OCI-LY7 (cell line): ENCODE measurements around the gene SYT2. TPM values are rescaled to one million over a fixed set of nuclear protein-coding genes. Genes with fewer than 3 reads are reported as not detected.

ENCODE experiments used
- BruUV-seq: library from RNA; stranded (reverse); fragments of 400-500 nt; replicated peaks from 2 replicates; lab custom pipeline; 2021; lab: Mats Ljungman, UMichigan
- CTCF ChIA-PET: fragments of 300-600 bp; sonication (Branson Sonifier 250); formaldehyde crosslinking; loops from one replicate; lab custom pipeline; 2022; ENCODE audit warnings: antibody characterized with exemption; ENCODE audit not compliant: unreplicated experiment; lab: Charles Lee
- POLR2A ChIA-PET: fragments of 300-600 bp; sonication (Branson Sonifier 250); formaldehyde crosslinking; loops from one replicate; lab custom pipeline; 2022; ENCODE audit warnings: antibody characterized with exemption; lab: Charles Lee
- DNase-seq: peaks from one replicate; pipeline ENCODE4 v3.0.0-alpha.2; 2015; ENCODE audit warnings: low spot score
- H2AFZ ChIP-seq: fragments of 200-600 bp; sonication (generic), shearing (Covaris generic); 2 replicates; pipeline ENCODE4 v1.6.1; 2014; ENCODE audit warnings: mild to moderate bottlenecking, antibody characterized with exemption, low read length, moderate library complexity
- H3K27ac ChIP-seq: fragments of 200-600 bp; sonication (generic); 2 replicates; pipeline ENCODE4 v1.5.1; 2014; ENCODE audit warnings: mixed run types, low read depth, mild to moderate bottlenecking, moderate library complexity, low read length, inconsistent platforms; ENCODE audit not compliant: poor library complexity, severe bottlenecking
- H3K36me3 ChIP-seq: fragments of 200-600 bp; sonication (generic); 2 replicates; pipeline ENCODE4 v1.6.1; 2014; ENCODE audit warnings: mild to moderate bottlenecking, antibody characterized with exemption, low read length, moderate library complexity, mixed read lengths; ENCODE audit not compliant: insufficient read depth
- H3K4me1 ChIP-seq: fragments of 200-600 bp; sonication (generic); 2 replicates; pipeline ENCODE4 v1.5.1; 2014; ENCODE audit warnings: mild to moderate bottlenecking, low read length; ENCODE audit not compliant: insufficient read depth, poor library complexity, severe bottlenecking
- H3K4me2 ChIP-seq: fragments of 200-600 bp; sonication (generic); 2 replicates; pipeline ENCODE4 v1.6.1; 2014; ENCODE audit warnings: mild to moderate bottlenecking, low read length
- H3K4me3 ChIP-seq: fragments of 200-600 bp; sonication (generic); 2 replicates; pipeline ENCODE4 v1.5.1; 2014; ENCODE audit warnings: mild to moderate bottlenecking, low read depth, low read length; ENCODE audit not compliant: poor library complexity, severe bottlenecking
- H3K79me2 ChIP-seq: fragments of 200-600 bp; sonication (generic); 2 replicates; pipeline ENCODE4 v1.6.1; 2016; ENCODE audit warnings: low read depth, mild to moderate bottlenecking, low read length, moderate library complexity, mixed read lengths; ENCODE audit not compliant: insufficient read depth
- H3K9me2 ChIP-seq: fragments of 200-600 bp; sonication (generic); 2 replicates; pipeline ENCODE4 v1.6.1; 2016; ENCODE audit warnings: mild to moderate bottlenecking, low read length, mixed read lengths; ENCODE audit not compliant: insufficient read depth
- H3K9me3 ChIP-seq: fragments of 200-600 bp; sonication (generic); 2 replicates; pipeline ENCODE4 v1.6.1; 2014; ENCODE audit warnings: mild to moderate bottlenecking, mixed run types, low read length, mixed read lengths
- H4K20me1 ChIP-seq: fragments of 200-600 bp; sonication (generic); 2 replicates; pipeline ENCODE4 v1.6.1; 2014; ENCODE audit warnings: mild to moderate bottlenecking, antibody characterized with exemption, low read length, moderate library complexity, mixed read lengths; ENCODE audit not compliant: insufficient read depth
- CTCF ChIP-seq: fragments of 200-600 bp; sonication (generic); conservative IDR thresholded peaks from 2 replicates; pipeline ENCODE4 v1.5.1; 2014; ENCODE audit warnings: mild to moderate bottlenecking, antibody characterized with exemption, low read length, moderate library complexity, mixed read lengths
- EZH2phosphoT487 ChIP-seq: fragments of 200-600 bp; sonication (generic); IDR thresholded peaks from 2 replicates; pipeline ENCODE4 v1.6.1; 2018; ENCODE audit warnings: low read depth, borderline replicate concordance, mild to moderate bottlenecking, mixed run types, antibody characterized with exemption, low read length, moderate library complexity, mixed read lengths
- intact Hi-C: fragments of 100-400 bp; cut with micrococcal nuclease; formaldehyde crosslinking; loops from one replicate; pipeline ENCODE4 v1.10.0; 2022; ENCODE audit not compliant: unreplicated experiment
- total RNA-seq, 2 experiments: library from RNA; depleted of rRNA in 1 of 2; stranded (reverse); fragments of >200 nt in 1 of 2; shearing (Covaris generic) in 1 of 2; gene quantifications; 2 replicates each; pipeline ENCODE4 v1.2.3, GENCODE V29; 2014 to 2022

Gene SYT2
- total RNA-seq, 2 experiments from 2014 or later = not detected

GRCh38 chr1:202689493-202690342 is 20.5 kb downstream of the SYT2 start:
- Histone ChIP-seq H3K4me2 (no peak overlapping the region), H3K27ac (no peak overlapping the region), H3K9me3 (no peaks in the 10 kb centered on the region), H4K20me1 (no peaks in the 10 kb centered on the region; the same call in 1 of the 2 replicates), H3K4me3 (no peak overlapping the region), H3K79me2 (no peaks in the 10 kb centered on the region), H3K36me3 (no peaks in the 10 kb centered on the region), H2AFZ (no peak overlapping the region), H3K9me2 (no peaks in the 10 kb centered on the region), H3K4me1 (no peaks in the 10 kb centered on the region)
- BruUV-seq = no TSS peak
- ChIA-PET CTCF (no interaction called here), POLR2A (interaction anchor here (0.7 kb wide), 1 partner anchor 16 kb away, joined by 3 read pairs; no protein-coding TSS in a partner anchor)
- DNase-seq = no peak
- TF ChIP-seq CTCF (no peak), EZH2phosphoT487 (no peak)
- intact Hi-C loops = no loop called here

GRCh38 chr1:202689082-202689481 is 21.2 kb downstream of the SYT2 start:
- H3K9me3 ChIP-seq = no peaks in the 10 kb centered on the region
- no peak overlapping the region for H3K4me2 ChIP-seq
- H3K79me2 ChIP-seq = no peaks in the 10 kb centered on the region
- no peaks in the 10 kb centered on the region for H3K36me3 ChIP-seq
- H3K9me2 ChIP-seq = no peaks in the 10 kb centered on the region
- intact Hi-C loops = no loop called here
- H2AFZ ChIP-seq = no peak overlapping the region
- no peak overlapping the region for H3K27ac ChIP-seq
- ChIA-PET CTCF (no interaction called here), POLR2A (no interaction called here)
- H3K4me3 ChIP-seq = no peak overlapping the region
- no TSS peak for BruUV-seq
- TF ChIP-seq CTCF (no peak), EZH2phosphoT487 (no peak)
- H4K20me1 ChIP-seq = no peaks in the 10 kb centered on the region; the same call in 1 of the 2 replicates
- no peaks in the 10 kb centered on the region for H3K4me1 ChIP-seq
- no peak for DNase-seq

- ChIA-PET CTCF (no interaction called here), POLR2A (interaction anchor here (0.8 kb wide), 1 partner anchor 81 kb away, joined by 3 read pairs; no protein-coding TSS in a partner anchor)
- Histone ChIP-seq H3K27ac (no peak overlapping the region), H3K4me3 (no peak overlapping the region), H3K4me2 (no peak overlapping the region), H3K79me2 (no peaks in the 10 kb centered on the region), H3K9me3 (no peaks in the 10 kb centered on the region), H3K9me2 (no peaks in the 10 kb centered on the region), H3K4me1 (no peaks in the 10 kb centered on the region), H4K20me1 (no peaks in the 10 kb centered on the region; the same call in 1 of the 2 replicates), H3K36me3 (no peaks in the 10 kb centered on the region), H2AFZ (no peak overlapping the region)
- no TSS peak for BruUV-seq
- no peak for DNase-seq
- intact Hi-C loops = no loop called here
- TF ChIP-seq CTCF (no peak), EZH2phosphoT487 (no peak)
Observed at GRCh38 chr1:202688401-202688800, 21.9 kb downstream of the SYT2 start.
